HCEC 1CT (cell line): Measurements from ENCODE around the gene TOMM70.
A peak's percentile ranks its signal among the peaks of the same experiment; 100 is the strongest.

ENCODE experiments used
- DNase-seq: peaks from one replicate; pipeline ENCODE4 v3.0.0-alpha.2; 2017

TOMM70 gene

GRCh38 chr3:100319951-100320350 lies 80.9 kb downstream of the TOMM70 start:
- no peak for DNase-seq

DNA sequence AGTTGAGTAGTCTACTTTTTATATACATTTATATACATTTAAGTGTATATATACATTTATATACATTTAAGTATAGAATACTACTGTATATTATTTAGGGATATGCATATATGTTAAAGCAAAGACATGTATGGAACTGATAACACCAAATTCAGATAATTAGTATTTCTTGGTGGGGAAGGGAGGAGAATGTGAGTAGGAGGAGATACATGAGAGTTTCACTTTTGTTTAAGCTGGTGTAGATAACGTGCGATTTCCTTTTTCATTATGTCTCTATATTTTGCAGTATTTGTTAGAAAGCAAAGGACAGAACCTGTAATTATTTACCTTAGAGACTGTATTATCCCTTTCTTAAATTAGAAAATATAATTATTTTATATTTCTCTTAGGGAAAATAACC lies 83.0 kb downstream of the TOMM70 start:
- no peak for DNase-seq

- peak; percentile 69 for DNase-seq
Measured at GRCh38 chr3:100316641-100317069, 84.2 kb downstream of the TOMM70 start.
